Mesenchymal stem cell (in vitro differentiated cells and primary cell): ENCODE data around the gene ARHGAP42.

ENCODE experiments used
- DNase-seq: peaks from one replicate; pipeline ENCODE4 v3.0.0-alpha.2; 2013
- H2AFZ ChIP-seq: one replicate; pipeline ENCODE4 v1.6.1; 2013; ENCODE audit warnings: low read depth, mild to moderate bottlenecking, control low read depth, inconsistent platforms, low read length, moderate library complexity
- H2AK5ac ChIP-seq: 2 replicates; pipeline ENCODE4 v1.6.1; 2013; ENCODE audit warnings: low read length, moderate library complexity, mild to moderate bottlenecking, inconsistent platforms; ENCODE audit not compliant: severe bottlenecking
- H2BK120ac ChIP-seq: one replicate; pipeline ENCODE4 v1.6.1; 2013; ENCODE audit warnings: low read depth, mild to moderate bottlenecking, inconsistent platforms, low read length, moderate library complexity
- H2BK12ac ChIP-seq, 2 experiments: one replicate each; pipeline ENCODE4 v1.6.1; 2013; ENCODE audit warnings: inconsistent platforms in 2 of 2, low read length in 2 of 2, mild to moderate bottlenecking in 2 of 2, moderate library complexity in 2 of 2, control low read depth in 1 of 2
- H2BK15ac ChIP-seq: one replicate; pipeline ENCODE4 v1.6.1; 2013; ENCODE audit warnings: mild to moderate bottlenecking, low read depth, inconsistent platforms; ENCODE audit not compliant: poor library complexity, severe bottlenecking
- H2BK5ac ChIP-seq: 2 replicates; pipeline ENCODE4 v1.6.1; 2013; ENCODE audit warnings: low read depth, mild to moderate bottlenecking, low read length, control low read depth, inconsistent platforms; ENCODE audit not compliant: poor library complexity, severe bottlenecking
- H3K14ac ChIP-seq, 2 experiments: one replicate each; pipeline ENCODE4 v1.6.1; 2013; ENCODE audit warnings: inconsistent platforms in 2 of 2, low read length in 2 of 2, control low read depth in 1 of 2, mild to moderate bottlenecking in 1 of 2, moderate library complexity in 1 of 2
- H3K18ac ChIP-seq, 2 experiments: one replicate each; pipeline ENCODE4 v1.6.1; 2013; ENCODE audit warnings: inconsistent platforms in 2 of 2, low read length in 2 of 2, control low read depth in 1 of 2, low read depth in 1 of 2, mild to moderate bottlenecking in 1 of 2
- H3K23ac ChIP-seq, 2 experiments: one replicate each; pipeline ENCODE4 v1.6.1; 2013; ENCODE audit warnings: inconsistent platforms in 2 of 2, low read length in 2 of 2, mild to moderate bottlenecking in 2 of 2, moderate library complexity in 2 of 2, control low read depth in 1 of 2
- H3K27ac ChIP-seq: 2 replicates; pipeline ENCODE4 v1.5.1; 2013; ENCODE audit warnings: mild to moderate bottlenecking, moderate library complexity, low read length, control low read depth, inconsistent platforms; ENCODE audit not compliant: poor library complexity, severe bottlenecking
- H3K27me3 ChIP-seq, 2 experiments: 2 replicates each; pipeline versions ENCODE4 v1.6.1 to v1.7.0; 2013; ENCODE audit warnings: low read length in 2 of 2, mild to moderate bottlenecking in 2 of 2, moderate library complexity in 2 of 2, control low read depth in 1 of 2, inconsistent platforms in 1 of 2; ENCODE audit not compliant: control insufficient read depth in 1 of 2, insufficient read depth in 1 of 2
- H3K36me3 ChIP-seq, 2 experiments: 2 replicates each; pipeline versions ENCODE4 v1.6.1 to v1.7.0; 2013; ENCODE audit warnings: low read length in 2 of 2, control low read depth in 1 of 2, inconsistent platforms in 1 of 2, low read depth in 1 of 2, mild to moderate bottlenecking in 1 of 2; ENCODE audit not compliant: insufficient read depth in 2 of 2, control insufficient read depth in 1 of 2
- H3K4ac ChIP-seq, 2 experiments: one replicate each; pipeline ENCODE4 v1.6.1; 2013; ENCODE audit warnings: inconsistent platforms in 2 of 2, low read length in 2 of 2, mild to moderate bottlenecking in 2 of 2, moderate library complexity in 2 of 2, control low read depth in 1 of 2, low read depth in 1 of 2
- H3K4me1 ChIP-seq: 2 replicates; pipeline ENCODE4 v1.6.1; 2013; ENCODE audit warnings: low read depth, low read length, control low read depth; ENCODE audit not compliant: control insufficient read depth, insufficient read depth
- H3K4me2 ChIP-seq: 2 replicates; pipeline ENCODE4 v1.6.1; 2013; ENCODE audit warnings: low read length, mild to moderate bottlenecking, inconsistent platforms; ENCODE audit not compliant: poor library complexity, severe bottlenecking
- H3K4me3 ChIP-seq, 2 experiments: 2 replicates each; pipeline versions ENCODE4 v1.5.1 to v1.7.0; 2013; ENCODE audit warnings: low read length in 2 of 2, mild to moderate bottlenecking in 2 of 2, control low read depth in 1 of 2, low read depth in 1 of 2; ENCODE audit not compliant: insufficient read depth in 1 of 2
- H3K79me1 ChIP-seq: replicated peaks from 2 replicates; pipeline ENCODE4 v1.6.1; 2013; ENCODE audit warnings: mild to moderate bottlenecking, control low read depth, low read length, inconsistent platforms; ENCODE audit not compliant: poor library complexity, severe bottlenecking
- H3K9ac ChIP-seq: 2 replicates; pipeline ENCODE4 v1.7.0; 2013; ENCODE audit warnings: mild to moderate bottlenecking, low read length, moderate library complexity
- H3K9me3 ChIP-seq: 2 replicates; pipeline ENCODE4 v1.7.0; 2013; ENCODE audit warnings: mild to moderate bottlenecking, low read length; ENCODE audit not compliant: control insufficient read depth
- H4K8ac ChIP-seq: one replicate; pipeline ENCODE4 v1.6.1; 2013; ENCODE audit warnings: inconsistent platforms, mild to moderate bottlenecking, low read length, moderate library complexity
- H4K91ac ChIP-seq: one replicate; pipeline ENCODE4 v1.6.1; 2013; ENCODE audit warnings: mild to moderate bottlenecking, low read length, inconsistent platforms
- WGBS: methylation state at CpG from one replicate; pipeline ENCODE4 v1.1.7; 2013; ENCODE audit warnings: mixed read lengths; 5-methylcytosine and 5-hydroxymethylcytosine counted together

The ARHGAP42 gene

DNA sequence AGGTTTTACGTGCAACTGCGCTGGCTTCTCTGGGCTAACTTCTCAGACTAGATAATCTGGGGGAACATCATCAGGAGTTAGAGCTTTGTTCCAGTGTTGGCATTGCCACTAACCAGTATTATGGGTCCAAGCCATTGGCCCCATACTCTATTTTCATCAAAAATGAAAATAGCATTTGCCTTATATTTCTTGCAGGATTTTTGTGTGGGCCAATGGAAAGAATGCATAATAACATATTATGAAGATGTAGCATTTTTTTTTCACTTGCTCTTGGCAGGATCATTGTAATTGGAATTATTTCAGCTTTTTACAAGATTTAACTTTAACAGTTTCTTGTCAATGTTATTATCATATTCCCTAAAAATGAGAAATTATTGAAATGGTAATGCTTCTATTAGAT is 16.1 kb downstream of the ARHGAP42 start:
- H2AK5ac ChIP-seq = no peak overlapping the region
- H3K4me1 ChIP-seq = peaks cover 1% of the 10 kb centered on the region
- H2BK15ac ChIP-seq = no peak overlapping the region
- no peak overlapping the region for H2BK12ac ChIP-seq
- DNase-seq = no peak
- no peak overlapping the region for H3K27ac ChIP-seq
- H2BK5ac ChIP-seq = no peak overlapping the region
- peaks cover 0 to under 1% of the 10 kb centered on the region in 2 experiments for H3K36me3 ChIP-seq
- no peak overlapping the region for H3K4ac ChIP-seq
- peaks cover 17% of the 10 kb centered on the region for H3K79me1 ChIP-seq
- H3K14ac ChIP-seq = no peak overlapping the region
- H4K91ac ChIP-seq = no peak overlapping the region
- H4K8ac ChIP-seq = no peak overlapping the region
- no peak overlapping the region for H3K9ac ChIP-seq
- no peaks in the 10 kb centered on the region for H3K9me3 ChIP-seq
- no peak overlapping the region for H3K23ac ChIP-seq
- H3K4me3 ChIP-seq = no peak overlapping the region
- no peaks in the 10 kb centered on the region for H3K27me3 ChIP-seq
- 100% methylated on average over 2 of the region's 2 CpGs for whole genome bisulfite sequencing
- H3K4me2 ChIP-seq = no peak overlapping the region
- H3K18ac ChIP-seq = no peak overlapping the region
- H2BK120ac ChIP-seq = no peak overlapping the region
- H2AFZ ChIP-seq = no peak overlapping the region

DNA sequence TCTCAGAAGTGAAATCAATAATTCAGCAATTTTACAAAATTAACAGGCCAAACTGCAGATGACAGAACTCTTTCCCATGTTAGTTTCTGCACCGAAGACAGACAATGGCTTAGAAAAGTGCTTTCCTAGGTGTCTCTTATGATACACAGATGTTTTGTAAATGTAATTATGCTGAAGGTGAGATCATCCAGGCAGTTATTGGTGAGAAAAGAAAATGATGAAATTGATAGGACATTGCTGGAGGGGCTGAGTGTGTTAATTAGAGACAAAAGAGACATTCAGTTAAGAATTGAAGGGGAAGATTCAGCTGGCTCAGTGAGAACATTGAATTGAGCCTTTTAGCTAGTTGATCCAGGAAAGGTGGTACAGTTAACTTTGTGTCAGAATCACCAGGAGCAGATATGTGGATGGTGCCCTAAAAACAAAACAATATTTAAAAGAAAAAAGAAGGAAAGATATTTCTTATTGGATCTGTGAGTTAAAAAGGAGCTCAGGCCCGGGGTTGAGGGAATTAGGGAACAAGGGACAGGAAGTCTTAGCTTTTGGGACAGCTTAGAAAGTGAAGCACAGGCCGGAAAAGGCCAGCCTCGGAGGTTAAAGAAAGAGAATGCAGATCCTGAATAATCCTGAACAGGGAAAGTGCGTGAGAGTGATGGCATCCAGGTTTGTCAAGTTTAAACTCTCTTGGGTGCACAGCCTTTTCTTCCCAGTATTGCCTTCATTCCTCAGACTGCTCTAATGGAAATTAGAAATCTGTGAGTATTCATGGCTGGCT is 16.9 kb downstream of the ARHGAP42 start:
- Histone ChIP-seq H3K9ac (no peak overlapping the region), H2BK15ac (no peak overlapping the region), H3K14ac (no peak overlapping the region), H2BK12ac (no peak overlapping the region), H2AFZ (no peak overlapping the region), H3K4me1 (peaks cover 3% of the 10 kb centered on the region), H3K27me3 (no peaks in the 10 kb centered on the region), H3K9me3 (no peaks in the 10 kb centered on the region), H2BK5ac (no peak overlapping the region), H2AK5ac (peak overlapping the region; percentile 33), H3K4me2 (no peak overlapping the region), H2BK120ac (no peak overlapping the region), H3K36me3 (no peaks in the 10 kb centered on the region), H3K27ac (no peak overlapping the region), H4K8ac (no peak overlapping the region), H3K23ac (no peak overlapping the region), H4K91ac (no peak overlapping the region), H3K18ac (no peak overlapping the region), H3K4me3 (no peak overlapping the region), H3K4ac (no peak overlapping the region), H3K79me1 (peaks cover 16% of the 10 kb centered on the region)
- no peak for DNase-seq
- 70% methylated on average over 5 of the region's 5 CpGs for WGBS

DNA sequence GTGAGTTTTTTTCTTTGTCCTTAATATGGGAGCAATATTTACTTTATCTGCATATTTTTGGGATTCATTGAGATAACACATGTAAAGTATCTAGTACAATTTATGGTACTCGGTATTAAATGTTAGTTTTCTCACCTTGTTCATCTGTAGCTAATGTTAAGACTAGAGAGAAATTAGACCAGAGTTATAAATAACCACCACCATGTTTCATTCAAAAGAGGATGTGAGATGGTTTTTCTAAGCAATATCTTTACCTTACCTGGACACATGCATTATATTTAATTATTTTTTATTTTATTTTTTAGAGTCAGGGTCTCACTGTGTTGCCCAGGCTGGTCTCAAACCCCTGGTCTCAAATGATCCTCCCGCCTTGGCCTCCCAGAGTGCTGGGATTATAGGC is 18.4 kb downstream of the ARHGAP42 start:
- H2BK5ac ChIP-seq = no peak overlapping the region
- H3K18ac ChIP-seq = no peak overlapping the region
- no peak overlapping the region for H3K27ac ChIP-seq
- H2BK12ac ChIP-seq = no peak overlapping the region
- H4K8ac ChIP-seq = no peak overlapping the region
- H3K9me3 ChIP-seq = no peaks in the 10 kb centered on the region
- no peak overlapping the region for H3K14ac ChIP-seq
- H3K9ac ChIP-seq = no peak overlapping the region
- H3K27me3 ChIP-seq = no peaks in the 10 kb centered on the region
- H3K79me1 ChIP-seq = peaks cover 10% of the 10 kb centered on the region
- H3K4me3 ChIP-seq = no peak overlapping the region
- H2AFZ ChIP-seq = no peak overlapping the region
- H3K4me2 ChIP-seq = no peak overlapping the region
- no peaks in the 10 kb centered on the region for H3K36me3 ChIP-seq
- no peak overlapping the region for H2BK15ac ChIP-seq
- no peak overlapping the region for H3K4ac ChIP-seq
- peaks cover 4% of the 10 kb centered on the region for H3K4me1 ChIP-seq
- no peak for DNase-seq
- 100% methylated on average over 1 of the region's 2 CpGs for WGBS
- no peak overlapping the region for H2AK5ac ChIP-seq
- no peak overlapping the region for H2BK120ac ChIP-seq
- no peak overlapping the region for H3K23ac ChIP-seq
- no peak overlapping the region for H4K91ac ChIP-seq

DNA sequence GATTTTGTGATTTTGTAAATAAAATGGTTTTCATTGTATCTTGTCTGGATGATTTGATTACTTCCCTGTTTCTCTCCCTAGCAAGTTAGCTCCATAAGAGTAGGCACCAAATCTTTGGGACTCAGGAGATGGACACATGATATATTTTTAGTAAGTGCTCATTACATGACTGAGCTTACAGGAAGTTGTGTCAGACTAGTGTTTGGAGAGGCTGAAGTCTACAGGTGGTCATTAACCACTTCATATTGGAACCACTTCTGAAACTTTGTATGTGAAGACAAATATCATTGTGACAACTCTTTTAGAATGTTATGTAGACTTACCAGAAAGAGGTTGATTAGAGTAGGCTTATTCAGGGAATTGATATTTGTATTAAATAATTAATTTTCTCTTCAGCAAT is 19.1 kb downstream of the ARHGAP42 start:
- DNase-seq = no peak
- H3K9ac ChIP-seq = no peak overlapping the region
- no peak overlapping the region for H4K8ac ChIP-seq
- H2BK15ac ChIP-seq = no peak overlapping the region
- H2AK5ac ChIP-seq = no peak overlapping the region
- no peak overlapping the region for H4K91ac ChIP-seq
- no peak overlapping the region for H3K4me2 ChIP-seq
- no peaks in the 10 kb centered on the region for H3K9me3 ChIP-seq
- H3K14ac ChIP-seq = no peak overlapping the region
- H3K23ac ChIP-seq = no peak overlapping the region
- H2AFZ ChIP-seq = no peak overlapping the region
- H3K27ac ChIP-seq = no peak overlapping the region
- H2BK120ac ChIP-seq = no peak overlapping the region
- no peak overlapping the region for H2BK5ac ChIP-seq
- H2BK12ac ChIP-seq = no peak overlapping the region
- peaks cover 4% of the 10 kb centered on the region for H3K4me1 ChIP-seq
- no peak overlapping the region for H3K4ac ChIP-seq
- H3K36me3 ChIP-seq = no peaks in the 10 kb centered on the region
- H3K18ac ChIP-seq = no peak overlapping the region
- H3K4me3 ChIP-seq = no peak overlapping the region
- H3K79me1 ChIP-seq = peaks cover 9% of the 10 kb centered on the region
- no peaks in the 10 kb centered on the region for H3K27me3 ChIP-seq
